ENCODE results near the gene NRP1. TPM values are rescaled to one million over a fixed set of nuclear protein-coding genes. Genes with fewer than 3 reads are reported as not detected.

NRP1 gene
- total and polyA plus RNA-seq, 4 donors = 18.5 to 188 (median 71.7) TPM

GRCh38 chr10:33244354-33244967 lies 90.0 kb downstream of the NRP1 start:
- Histone ChIP-seq H3K9ac (ENCODE audit: insufficient read depth in 1 of 2, low read length in 2 of 2) (no peak overlapping the region), H3K4me3 (no peak overlapping the region), H3K27me3 (ENCODE audit: control insufficient read depth in 3 of 3, insufficient read depth in 3 of 3, low read length in 2 of 3) (no peaks in the 10 kb centered on the region), H3K36me3 (ENCODE audit: control insufficient read depth in 4 of 4, insufficient read depth in 4 of 4, low read length in 4 of 4) (peaks cover 0 to 40% (median 21%) of the 10 kb centered on the region in 4 donors), H3K9me3 (ENCODE audit: control insufficient read depth in 4 of 4, insufficient read depth in 3 of 4, low read length in 3 of 4) (no peaks in the 10 kb centered on the region), H3K27ac (ENCODE audit: low read depth in 1 of 2, low read length in 1 of 2) (no peak overlapping the region), H3K4me1 (ENCODE audit: control insufficient read depth in 5 of 5, insufficient read depth in 5 of 5, low read length in 5 of 5) (peaks cover 0 to 23% (median 2%) of the 10 kb centered on the region in 5 donors)
- DNase-seq (no peak), ATAC-seq (ENCODE audit: insufficient read depth, low FRiP score) (no peak)
- TF ChIP-seq CTCF (IDR thresholded peaks at IDR 0.05; ENCODE audit: control extremely low read depth, extremely low read depth) = no peak
- WGBS, 2 donors = 77 to 79% methylated on average over 2 of the region's 2 CpGs

DNA sequence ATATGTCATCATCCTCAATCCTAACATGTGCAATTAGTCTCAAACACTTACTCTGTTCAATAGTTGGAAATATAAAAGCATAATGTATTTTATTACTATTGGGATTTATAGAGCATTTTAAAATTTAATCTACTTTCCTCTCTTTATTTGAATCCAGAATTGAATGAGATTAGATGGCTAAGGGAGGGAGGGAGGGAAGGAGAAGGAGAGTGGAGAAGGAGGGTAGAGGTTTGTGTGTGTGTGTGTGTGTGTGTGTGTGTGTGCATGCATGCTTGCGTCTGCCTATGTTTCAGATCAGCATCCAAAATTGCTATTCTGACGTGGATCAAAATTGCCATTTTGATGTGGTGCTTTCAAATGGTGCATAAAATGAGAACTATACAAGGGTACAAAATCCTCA lies 90.8 kb downstream of the NRP1 start:
- Histone ChIP-seq H3K27me3 (ENCODE audit: control insufficient read depth in 3 of 3, insufficient read depth in 3 of 3, low read length in 2 of 3) (no peaks in the 10 kb centered on the region), H3K27ac (ENCODE audit: low read depth in 1 of 2, low read length in 1 of 2) (no peak overlapping the region), H3K9ac (ENCODE audit: insufficient read depth in 1 of 2, low read length in 2 of 2) (no peak overlapping the region), H3K9me3 (ENCODE audit: control insufficient read depth in 4 of 4, insufficient read depth in 3 of 4, low read length in 3 of 4) (no peaks in the 10 kb centered on the region), H3K36me3 (ENCODE audit: control insufficient read depth in 4 of 4, insufficient read depth in 4 of 4, low read length in 4 of 4) (peaks cover 1 to 37% (median 21%) of the 10 kb centered on the region in 4 donors), H3K4me3 (no peak overlapping the region), H3K4me1 (ENCODE audit: control insufficient read depth in 5 of 5, insufficient read depth in 5 of 5, low read length in 5 of 5) (peaks cover 0 to 21% (median 2%) of the 10 kb centered on the region in 5 donors)
- 93 to 96% methylated on average over 2 of the region's 2 CpGs for WGBS, 2 donors
- DNase-seq = peak in 1 of 3 donors; percentile 37
- TF ChIP-seq CTCF (IDR thresholded peaks at IDR 0.05; ENCODE audit: control extremely low read depth, extremely low read depth) = no peak
- ATAC-seq (ENCODE audit: insufficient read depth, low FRiP score) = no peak

GRCh38 chr10:33242931-33243330 lies 91.5 kb downstream of the NRP1 start:
- H3K4me1 ChIP-seq (ENCODE audit: control insufficient read depth in 5 of 5, insufficient read depth in 5 of 5, low read length in 5 of 5) = peaks cover 0 to 19% (median 2%) of the 10 kb centered on the region in 5 donors
- H3K9ac ChIP-seq (ENCODE audit: insufficient read depth in 1 of 2, low read length in 2 of 2) = no peak overlapping the region
- no peaks in the 10 kb centered on the region for H3K27me3 ChIP-seq (ENCODE audit: control insufficient read depth in 3 of 3, insufficient read depth in 3 of 3, low read length in 2 of 3)
- H3K36me3 ChIP-seq (ENCODE audit: control insufficient read depth in 4 of 4, insufficient read depth in 4 of 4, low read length in 4 of 4) = peaks cover 3 to 36% (median 20%) of the 10 kb centered on the region in 4 donors
- ATAC-seq (ENCODE audit: insufficient read depth, low FRiP score) (no peak), DNase-seq (no peak)
- H3K27ac ChIP-seq (ENCODE audit: low read depth in 1 of 2, low read length in 1 of 2) = no peak overlapping the region
- H3K9me3 ChIP-seq (ENCODE audit: control insufficient read depth in 4 of 4, insufficient read depth in 3 of 4, low read length in 3 of 4) = no peaks in the 10 kb centered on the region
- 82 to 88% methylated on average over 5 of the region's 5 CpGs for WGBS, 2 donors
- TF ChIP-seq CTCF (IDR thresholded peaks at IDR 0.05; ENCODE audit: control extremely low read depth, extremely low read depth) = no peak
- H3K4me3 ChIP-seq = no peak overlapping the region

DNA sequence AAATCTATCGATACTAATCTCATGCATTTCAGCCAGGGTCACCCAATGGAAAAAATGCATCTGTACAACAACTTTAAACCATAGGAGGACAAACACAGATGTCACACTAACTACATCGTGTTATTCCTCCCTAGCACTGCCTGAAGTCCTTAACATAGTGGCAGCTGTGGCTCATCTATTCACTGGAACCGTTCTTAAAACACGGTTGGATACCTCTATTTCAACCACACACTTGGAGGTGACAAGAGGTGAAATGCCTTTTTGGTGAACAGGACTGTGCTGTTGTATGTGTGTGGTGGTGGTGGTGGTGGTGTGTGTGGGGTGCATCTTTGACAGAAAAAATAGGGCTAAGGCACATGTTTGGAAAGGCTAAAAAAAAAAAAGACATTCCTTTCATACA lies 93.1 kb downstream of the NRP1 start:
- WGBS, 2 donors = 77 to 83% methylated on average over 4 of the region's 4 CpGs
- Histone ChIP-seq H3K9ac (ENCODE audit: insufficient read depth in 1 of 2, low read length in 2 of 2) (no peak overlapping the region), H3K36me3 (ENCODE audit: control insufficient read depth in 4 of 4, insufficient read depth in 4 of 4, low read length in 4 of 4) (peaks cover 4 to 24% (median 19%) of the 10 kb centered on the region in 4 donors), H3K27ac (ENCODE audit: low read depth in 1 of 2, low read length in 1 of 2) (peak overlapping the region in 1 of 2 donors; percentile 11), H3K4me1 (ENCODE audit: control insufficient read depth in 5 of 5, insufficient read depth in 5 of 5, low read length in 5 of 5) (peaks cover under 1 to 29% (median 6%) of the 10 kb centered on the region in 5 donors), H3K4me3 (no peak overlapping the region), H3K9me3 (ENCODE audit: control insufficient read depth in 4 of 4, insufficient read depth in 3 of 4, low read length in 3 of 4) (no peaks in the 10 kb centered on the region), H3K27me3 (ENCODE audit: control insufficient read depth in 3 of 3, insufficient read depth in 3 of 3, low read length in 2 of 3) (no peaks in the 10 kb centered on the region)
- DNase-seq (no peak), ATAC-seq (ENCODE audit: insufficient read depth, low FRiP score) (no peak)
- TF ChIP-seq CTCF (IDR thresholded peaks at IDR 0.05; ENCODE audit: control extremely low read depth, extremely low read depth) = no peak

Data from lung (tissue), 12 donors.